ENCODE results near the gene ATP2A3. TPM values are rescaled to one million over a fixed set of nuclear protein-coding genes. Genes with fewer than 3 reads are reported as not detected.

ATP2A3 gene
- total RNA-seq, 1 donor from 2014 or later: 274 TPM

GRCh38 chr17:3915995-3916696 lies 48.1 kb downstream of the ATP2A3 start, which contains the start of gene P2RX1:
P2RX1 (minus strand) TSS chr17:3916465; CDS start chr17:3916225, 240 bp downstream.
- intact Hi-C loops (cut with micrococcal nuclease): no loop called here

DNA sequence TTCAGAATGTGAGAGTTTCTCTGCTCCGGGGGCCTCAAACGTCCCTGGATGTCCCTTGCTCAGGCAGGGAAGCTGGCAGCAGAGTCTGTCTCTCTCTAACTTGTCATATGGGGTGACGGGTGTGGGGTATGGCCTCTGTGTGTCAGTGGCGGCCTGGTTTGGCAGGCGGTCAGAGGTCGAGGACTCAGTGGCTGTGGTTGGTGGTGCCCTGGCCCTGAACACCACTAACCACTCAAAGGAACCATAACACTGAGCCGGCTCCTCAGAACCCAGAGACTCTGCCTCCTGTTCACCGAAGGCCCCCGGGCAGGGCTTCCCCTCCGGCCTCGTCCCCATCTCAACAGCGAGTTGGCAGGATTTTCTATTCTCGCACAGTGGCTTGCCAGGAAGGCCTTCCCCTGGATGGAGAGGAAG lies 48.6 kb downstream of the ATP2A3 start:
- intact Hi-C loops (cut with micrococcal nuclease): no loop called here

- intact Hi-C loops (cut with micrococcal nuclease): loop anchor here (1.0 to 5.0 kb wide), 6 partner anchors 48 to 228 kb away; partner anchors contain the start of genes ATP2A3, CYB5D2, NCBP3 and ZZEF1
These were observed 49.9 kb downstream of the ATP2A3 start for GRCh38 chr17:3914312-3914670.

DNA sequence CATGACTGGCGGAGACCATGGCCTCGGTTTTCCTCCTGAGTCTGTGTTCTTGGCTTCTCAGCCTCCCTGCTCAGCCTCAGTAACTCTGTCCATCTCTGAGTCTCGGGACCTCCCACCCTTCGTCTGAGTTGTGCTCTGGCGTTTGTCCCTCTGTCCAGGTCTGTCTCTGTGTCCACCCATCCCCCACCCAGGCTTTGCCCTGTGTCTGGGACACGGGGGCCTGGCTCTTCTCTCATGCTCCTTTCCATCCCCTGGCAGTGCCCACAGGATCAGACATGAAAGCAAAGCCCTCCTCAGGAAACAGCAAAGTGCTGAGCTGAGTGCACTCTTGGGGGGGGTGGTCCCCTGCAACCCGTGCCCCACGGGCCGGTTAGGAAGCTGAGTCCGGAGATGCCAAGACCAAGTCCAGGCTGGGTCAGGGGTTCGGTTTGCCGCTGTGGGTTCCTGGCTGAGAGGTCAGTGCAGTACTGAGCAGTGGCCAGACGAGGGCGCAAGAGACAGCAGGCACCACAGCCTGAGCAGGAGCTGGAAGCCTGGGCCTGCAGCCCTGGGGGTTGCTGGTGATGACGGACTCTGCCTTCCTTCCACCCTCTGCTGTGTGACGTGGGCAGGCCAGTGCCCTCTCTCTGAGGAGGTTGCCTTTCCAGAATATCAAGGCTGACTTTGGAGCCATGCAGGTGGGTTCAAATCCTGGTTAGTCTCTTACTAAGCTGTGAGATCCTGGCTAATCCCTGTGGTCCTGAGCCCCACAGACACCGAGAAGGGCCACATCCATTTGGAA lies 50.5 kb downstream of the ATP2A3 start:
- intact Hi-C loops (cut with micrococcal nuclease): loop anchor here (1.0 to 5.0 kb wide), 8 partner anchors 20 to 229 kb away; partner anchors contain the start of genes ATP2A3, CAMKK1, CYB5D2 and NCBP3

- intact Hi-C loops (cut with micrococcal nuclease): loop anchor here (1.0 to 5.0 kb wide), 6 partner anchors 20 to 229 kb away; partner anchors contain the start of genes ATP2A3, CAMKK1, CYB5D2 and NCBP3
These were observed 51.4 kb downstream of the ATP2A3 start for GRCh38 chr17:3912827-3913226.

- intact Hi-C loops (cut with micrococcal nuclease): loop anchor here (5.0 kb wide), 4 partner anchors 51 to 231 kb away; partner anchors contain the start of genes ATP2A3, CYB5D2, NCBP3 and ZZEF1
These were observed 52.8 kb downstream of the ATP2A3 start for GRCh38 chr17:3911271-3912053.

- intact Hi-C loops (cut with micrococcal nuclease): loop anchor here (5.0 kb wide), 4 partner anchors 52 to 232 kb away; partner anchors contain the start of genes ATP2A3, CYB5D2, NCBP3 and ZZEF1
These were observed 53.6 kb downstream of the ATP2A3 start for GRCh38 chr17:3910420-3911270.

- intact Hi-C loops (cut with micrococcal nuclease): no loop called here
These were observed 55.0 kb downstream of the ATP2A3 start for GRCh38 chr17:3909257-3909656.

GRCh38 chr17:3907483-3908216 lies 56.6 kb downstream of the ATP2A3 start:
- intact Hi-C loops (cut with micrococcal nuclease): no loop called here

DNA sequence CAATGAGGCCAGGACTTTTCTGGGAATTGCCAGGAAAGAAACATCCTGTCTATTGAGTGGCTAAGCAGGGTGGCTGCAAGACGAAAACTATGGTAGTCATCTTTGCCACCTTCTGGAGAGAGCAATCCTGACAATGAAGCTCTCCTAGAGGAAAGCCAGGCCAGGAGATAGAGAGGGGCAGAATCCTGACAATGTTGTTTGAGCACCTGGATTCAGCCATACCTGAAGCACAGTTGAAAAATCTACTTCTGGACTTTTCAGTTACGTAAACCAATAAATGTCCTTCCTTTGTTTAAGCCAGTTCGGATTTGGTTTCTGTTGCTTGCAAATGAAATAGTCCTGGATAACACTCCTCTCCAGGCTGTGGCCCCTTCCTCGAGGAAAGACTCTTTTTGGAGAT lies 57.4 kb downstream of the ATP2A3 start:
- intact Hi-C loops (cut with micrococcal nuclease): no loop called here

DNA sequence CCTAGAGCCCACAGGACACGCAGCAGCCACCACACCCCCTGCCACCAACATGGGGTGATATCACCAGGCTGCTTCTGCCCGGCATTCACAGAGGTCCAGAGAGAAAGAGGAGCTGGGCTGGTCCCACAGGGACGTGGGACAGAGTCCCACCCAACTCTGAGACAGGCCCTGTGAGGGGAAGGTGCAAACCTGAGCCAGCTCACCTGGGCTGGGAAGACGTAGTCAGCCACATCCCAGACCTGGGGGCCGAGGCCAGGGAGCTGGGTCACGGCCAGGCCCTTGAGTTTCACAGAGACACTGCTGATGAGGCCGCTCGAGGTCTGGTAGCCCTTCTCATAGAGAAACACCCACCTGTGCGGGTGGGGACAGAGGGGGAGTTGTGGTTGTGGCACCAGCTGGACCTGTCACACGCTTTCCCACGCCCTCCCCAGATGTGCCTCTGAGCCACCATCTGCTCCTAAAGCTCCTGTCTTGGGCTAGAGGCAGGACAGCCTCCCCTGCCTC lies 59.2 kb downstream of the ATP2A3 start:
- intact Hi-C loops (cut with micrococcal nuclease): no loop called here

DNA sequence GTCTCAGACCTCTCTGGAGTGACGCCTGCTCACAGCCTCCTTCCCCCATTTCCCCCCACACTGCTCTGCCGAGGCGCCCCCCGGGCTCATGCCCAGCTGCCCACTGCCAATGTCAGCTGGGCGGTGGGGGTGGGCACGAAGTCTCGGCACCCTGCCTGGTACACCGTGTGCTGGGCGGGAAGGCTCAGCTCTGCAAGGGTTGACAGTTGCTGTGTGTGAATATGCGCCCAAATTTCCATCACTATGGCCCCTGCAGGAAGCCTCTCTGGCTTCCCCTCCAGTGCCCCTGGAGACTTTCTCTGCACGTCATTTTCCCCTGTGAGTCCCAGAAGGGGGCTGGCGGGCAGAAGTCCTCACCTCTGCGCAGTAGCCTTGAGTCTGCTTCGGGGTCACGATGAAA lies 59.7 kb downstream of the ATP2A3 start:
- intact Hi-C loops (cut with micrococcal nuclease): no loop called here

DNA sequence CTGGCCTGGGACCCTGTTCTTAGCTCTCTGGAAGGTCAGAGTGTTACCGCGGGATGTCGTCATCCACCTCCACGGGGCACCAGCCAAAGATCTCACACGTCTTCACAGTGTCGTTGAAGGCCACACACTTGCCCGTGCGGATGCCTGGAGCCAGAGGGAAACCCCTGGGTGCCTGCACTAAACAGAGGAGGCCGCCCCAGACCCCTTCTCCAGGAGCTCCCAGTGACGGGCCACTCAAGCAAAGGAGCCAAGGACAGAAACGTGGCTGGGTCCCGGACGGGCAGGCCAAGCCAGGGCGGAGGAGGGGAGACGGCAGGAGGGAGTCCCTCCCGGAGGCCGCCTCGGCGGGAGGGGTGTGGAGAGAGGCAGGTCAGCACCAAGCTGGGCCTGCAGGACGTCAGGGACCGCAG lies 60.4 kb downstream of the ATP2A3 start:
- intact Hi-C loops (cut with micrococcal nuclease): no loop called here

DNA sequence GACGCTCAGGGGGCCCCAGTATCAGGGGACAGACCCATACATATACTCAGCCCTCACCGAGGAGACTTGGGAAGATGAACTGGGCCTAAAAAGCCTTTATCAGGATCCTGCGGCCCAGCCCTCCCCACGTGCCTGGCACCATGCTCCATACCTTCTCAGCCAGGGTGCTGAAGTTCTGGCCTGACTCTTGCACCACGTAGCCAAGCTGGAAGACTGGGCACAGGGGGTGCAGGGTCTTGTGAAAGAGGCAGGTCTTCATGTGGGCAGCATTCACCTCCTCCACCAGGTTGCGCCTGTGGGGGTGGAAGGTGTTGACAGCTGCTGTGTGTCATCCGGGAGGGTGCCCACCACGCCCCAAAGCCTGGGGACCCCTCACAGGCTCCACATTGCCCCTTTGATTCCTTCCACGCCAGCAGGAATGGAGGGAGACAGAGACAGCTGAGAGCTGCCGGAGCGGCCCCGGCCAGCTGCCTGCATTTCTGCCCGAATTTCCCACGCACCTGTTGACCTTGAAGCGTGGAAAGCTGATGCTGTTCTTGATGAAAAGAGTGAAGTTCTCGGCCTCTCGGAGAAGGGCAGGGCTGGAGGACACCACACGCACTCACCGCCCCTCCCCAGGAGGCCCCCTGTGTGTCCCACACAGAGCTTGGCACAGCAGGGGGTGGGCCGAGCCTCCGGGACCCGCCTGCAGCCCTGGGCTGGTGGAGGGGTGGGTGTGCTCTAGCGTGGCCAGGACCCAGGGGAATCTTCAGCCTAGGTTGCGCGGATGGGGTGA lies 61.0 kb downstream of the ATP2A3 start:
- intact Hi-C loops (cut with micrococcal nuclease): no loop called here

- intact Hi-C loops (cut with micrococcal nuclease): no loop called here
These were observed 63.6 kb downstream of the ATP2A3 start for GRCh38 chr17:3900646-3901045.

DNA sequence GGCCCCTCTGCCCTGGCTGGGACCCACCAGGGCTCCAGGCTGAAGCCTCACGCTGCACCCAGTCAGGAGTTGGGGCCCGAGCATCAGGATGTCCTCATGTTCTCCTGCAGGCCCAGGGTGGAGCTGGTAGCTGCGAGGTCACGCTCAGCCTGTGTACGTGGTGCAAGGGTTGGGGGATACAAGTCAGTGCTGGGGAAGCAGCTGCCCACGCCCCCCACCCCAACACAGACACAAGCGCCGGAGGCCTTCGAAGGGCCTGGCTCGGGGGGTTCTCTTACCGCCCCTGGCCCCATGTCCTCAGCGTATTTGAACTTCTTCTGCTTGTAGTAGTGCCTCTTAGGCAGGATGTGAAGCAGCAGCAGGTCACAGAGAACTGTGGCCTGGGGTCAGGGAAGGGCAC lies 66.5 kb downstream of the ATP2A3 start:
- intact Hi-C loops (cut with micrococcal nuclease): loop anchor here (10.0 kb wide), 1 partner anchor 367 kb away; the partner anchor contains the start of gene ANKFY1

GRCh38 chr17:3896968-3897235 lies 67.3 kb downstream of the ATP2A3 start:
- intact Hi-C loops (cut with micrococcal nuclease): loop anchor here (10.0 kb wide), 1 partner anchor 368 kb away; the partner anchor contains the start of gene ANKFY1

- intact Hi-C loops (cut with micrococcal nuclease): loop anchor here (10.0 kb wide), 1 partner anchor 368 kb away; the partner anchor contains the start of gene ANKFY1
These were observed 67.9 kb downstream of the ATP2A3 start for GRCh38 chr17:3896108-3896967.

Data from T-helper 1 cell treated with Interleukin-12 subunit alpha and Interleukin-12 subunit beta and Interleukin-4 antibody, amounts not matched to agents 30 ng/mL and 1 ng/mL, for 36 hours (primary cell).